Measurements from ENCODE around the gene MBNL1.

Gene MBNL1

GRCh38 chr3:152267831-152268554 lies 736 bp upstream of the MBNL1 start:
- TF ChIP-seq CTCF (IDR thresholded peaks at IDR 0.05; ENCODE audit: extremely low read depth, missing control alignments): no peak
- DNase-seq (ENCODE audit: low spot score): no peak

DNA sequence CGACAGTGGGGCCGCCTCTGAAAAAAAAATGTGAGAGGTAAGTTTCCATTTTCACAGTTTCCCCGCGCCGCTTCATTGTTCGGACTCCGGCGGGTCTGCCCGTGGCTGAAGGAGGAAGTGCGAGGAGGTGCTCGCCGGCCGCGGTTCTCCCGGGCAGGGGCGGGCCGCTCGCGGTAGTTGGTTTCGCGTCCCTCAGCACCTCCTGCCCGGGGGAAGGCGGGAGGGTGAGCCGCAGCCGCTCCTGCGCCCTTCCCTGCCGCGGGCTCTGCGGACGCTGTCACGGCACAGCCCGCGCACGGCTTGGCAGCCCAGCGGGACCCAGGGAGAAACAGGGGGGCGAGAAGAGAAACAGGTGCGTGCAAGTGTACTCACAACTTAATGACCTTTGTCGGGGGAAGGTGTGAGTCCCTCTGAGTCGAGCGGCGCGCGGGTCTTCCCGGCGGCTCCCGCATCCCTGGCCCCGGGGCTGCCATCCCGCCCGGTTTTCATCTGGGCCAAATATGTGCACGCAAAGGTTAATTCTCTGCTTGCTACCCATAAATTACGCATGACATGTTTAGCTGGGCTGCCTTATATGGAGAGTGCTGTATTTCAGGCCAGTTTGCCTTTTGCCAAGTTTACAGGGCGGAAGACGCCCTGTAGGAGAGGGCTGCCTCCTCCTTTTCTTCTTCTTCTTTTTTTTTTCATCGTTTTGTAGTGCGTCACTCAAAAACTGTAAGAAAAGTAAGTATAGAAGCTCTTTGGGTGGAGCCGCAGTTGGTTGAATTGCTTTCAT lies 514 bp downstream of the MBNL1 start:
- DNase-seq (ENCODE audit: low spot score): peak; percentile 70
- no peak for TF ChIP-seq CTCF (IDR thresholded peaks at IDR 0.05; ENCODE audit: extremely low read depth, missing control alignments)

- no peak for TF ChIP-seq CTCF (IDR thresholded peaks at IDR 0.05; ENCODE audit: extremely low read depth, missing control alignments)
- no peak for DNase-seq (ENCODE audit: low spot score)
Observed at GRCh38 chr3:152269831-152270734, 1.4 kb downstream of the MBNL1 start.

DNA sequence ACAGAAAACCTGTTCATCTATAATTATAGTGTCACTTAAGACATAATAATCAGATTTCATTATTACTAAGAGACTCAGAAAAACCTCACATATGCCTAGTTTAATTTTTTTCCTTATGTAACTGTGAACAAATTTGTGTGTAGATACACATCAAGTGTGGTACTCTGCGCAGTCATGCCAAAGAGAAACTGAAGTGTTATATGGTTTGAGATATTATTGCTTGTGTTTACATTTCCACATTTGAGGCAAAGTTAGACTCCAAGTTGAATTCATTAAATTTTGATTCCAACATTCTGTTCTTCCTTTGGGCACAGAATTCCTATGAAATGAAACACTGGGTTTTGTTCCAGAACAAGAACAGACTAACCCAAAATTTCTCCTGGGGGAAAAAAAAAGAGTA lies 2.2 kb downstream of the MBNL1 start:
- no peak for DNase-seq (ENCODE audit: low spot score)
- TF ChIP-seq CTCF (IDR thresholded peaks at IDR 0.05; ENCODE audit: extremely low read depth, missing control alignments): no peak

GRCh38 chr3:152271501-152272236 lies 2.9 kb downstream of the MBNL1 start:
- no peak for DNase-seq (ENCODE audit: low spot score)

GRCh38 chr3:152272771-152273242 lies 4.1 kb downstream of the MBNL1 start:
- no peak for TF ChIP-seq CTCF (IDR thresholded peaks at IDR 0.05; ENCODE audit: extremely low read depth, missing control alignments)
- DNase-seq (ENCODE audit: low spot score): no peak

More at GRCh38 chr3:152271501-152272236, 2.9 kb downstream of the MBNL1 start:
- TF ChIP-seq CTCF (IDR thresholded peaks at IDR 0.05; ENCODE audit: extremely low read depth, missing control alignments): no peak
